ENCODE data around the gene SHH. TPM values are rescaled to one million over a fixed set of nuclear protein-coding genes. Genes with fewer than 3 reads are reported as not detected.

SHH gene
- total and polyA plus RNA-seq, 3 donors from 2014 or later = 0.06 to 1.0 TPM; not detected in 1

GRCh38 chr7:155808549-155809331, 3.5 kb downstream of the SHH start:
- intact Hi-C loops (cut with DNase I; ENCODE audit: low total_unique reads) = no loop called here
- Histone ChIP-seq H3K9me3 (no peaks in the 10 kb centered on the region), H3K4me1 (peaks cover 25% of the 10 kb centered on the region), H3K36me3 (ENCODE audit: low read depth, missing control alignments) (no peaks in the 10 kb centered on the region), H3K27me3 (no peaks in the 10 kb centered on the region), H3K4me3 (peak overlapping the region in 1 of 2 donors; percentile 5), H3K27ac (no peak overlapping the region)
- no peak for TF ChIP-seq CTCF (IDR thresholded peaks at IDR 0.05)
- TF ChIP-seq POLR2A (IDR thresholded peaks at IDR 0.05) = no peak
- DNase-seq = no peak
- WGBS, 2 donors = 0% methylated on average over 6 to 64 of the region's 64 CpGs

GRCh38 chr7:155807789-155808548, 4.3 kb downstream of the SHH start:
- no peak for DNase-seq
- 5 to 7% methylated on average over 18 to 33 of the region's 33 CpGs for WGBS, 2 donors
- H3K36me3 ChIP-seq (ENCODE audit: low read depth, missing control alignments) = no peaks in the 10 kb centered on the region
- H3K27ac ChIP-seq = no peak overlapping the region
- no peaks in the 10 kb centered on the region for H3K9me3 ChIP-seq
- TF ChIP-seq CTCF (IDR thresholded peaks at IDR 0.05) = no peak
- TF ChIP-seq POLR2A (IDR thresholded peaks at IDR 0.05) = no peak
- no peaks in the 10 kb centered on the region for H3K27me3 ChIP-seq
- H3K4me1 ChIP-seq = peaks cover 25% of the 10 kb centered on the region
- peak overlapping the region in 1 of 2 donors; percentile 5 for H3K4me3 ChIP-seq
- intact Hi-C loops (cut with DNase I; ENCODE audit: low total_unique reads) = no loop called here

- Histone ChIP-seq H3K27me3 (no peaks in the 10 kb centered on the region), H3K27ac (no peak overlapping the region), H3K4me3 (no peak overlapping the region), H3K9me3 (no peaks in the 10 kb centered on the region), H3K4me1 (peaks cover 25% of the 10 kb centered on the region), H3K36me3 (ENCODE audit: low read depth, missing control alignments) (no peaks in the 10 kb centered on the region)
- intact Hi-C loops (cut with DNase I; ENCODE audit: low total_unique reads) = no loop called here
- 25 to 28% methylated on average over 17 to 19 of the region's 19 CpGs for WGBS, 2 donors
- TF ChIP-seq CTCF (IDR thresholded peaks at IDR 0.05) (no peak), POLR2A (IDR thresholded peaks at IDR 0.05) (no peak)
- DNase-seq = no peak
Measured at GRCh38 chr7:155807065-155807671, 5.1 kb downstream of the SHH start.

GRCh38 chr7:155806096-155806871, 6.0 kb downstream of the SHH start:
- intact Hi-C loops (cut with DNase I; ENCODE audit: low total_unique reads) = no loop called here
- H3K9me3 ChIP-seq = no peaks in the 10 kb centered on the region
- WGBS, 2 donors = 8 to 15% methylated on average over 29 to 47 of the region's 47 CpGs
- H3K27ac ChIP-seq = no peak overlapping the region
- H3K4me1 ChIP-seq = peaks cover 25% of the 10 kb centered on the region
- H3K4me3 ChIP-seq = peak overlapping the region; percentile 31 to 47
- H3K36me3 ChIP-seq (ENCODE audit: low read depth, missing control alignments) = no peaks in the 10 kb centered on the region
- DNase-seq = peak; percentile 32
- no peak for TF ChIP-seq POLR2A (IDR thresholded peaks at IDR 0.05)
- peak in 1 of 3 experiments; percentile 11 for TF ChIP-seq CTCF (IDR thresholded peaks at IDR 0.05)
- H3K27me3 ChIP-seq = no peaks in the 10 kb centered on the region

Data from testis (tissue), 3 donors.